Measurements from ENCODE around the gene PRRT1.

PRRT1 gene

DNA sequence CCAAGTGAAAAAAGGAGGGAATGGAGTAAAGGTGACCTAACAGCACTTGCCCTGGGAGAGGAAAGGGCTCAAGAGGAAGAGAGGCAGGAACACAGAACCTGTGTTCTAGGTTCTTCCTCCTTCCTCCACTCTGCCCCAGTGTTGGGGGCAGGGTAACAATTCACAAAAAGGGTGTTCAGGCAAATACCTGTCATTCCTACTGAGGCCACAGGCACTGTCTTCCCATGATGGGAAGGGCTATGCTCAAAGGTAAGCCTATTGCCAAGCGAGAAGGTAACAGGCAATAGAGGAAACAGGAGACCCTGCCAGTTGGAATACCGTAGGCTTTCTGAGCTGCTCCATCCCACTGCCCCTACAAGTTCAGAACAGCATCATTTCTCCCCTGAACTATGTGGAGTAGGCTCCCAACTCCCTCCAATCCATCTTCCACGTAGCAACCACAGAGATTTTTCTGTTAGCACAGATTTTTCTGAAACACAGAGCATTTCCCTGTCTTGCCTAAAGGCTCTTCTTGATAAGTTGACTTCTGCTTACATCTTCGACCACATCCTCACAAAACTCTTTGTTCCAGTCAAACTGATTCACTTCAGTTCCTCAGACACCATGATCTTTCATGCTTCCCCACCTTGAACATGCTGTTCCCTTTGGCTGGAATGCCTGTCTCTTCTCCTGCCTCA lies 21.4 kb upstream of the PRRT1 start:
- DNase-seq, result no peak

DNA sequence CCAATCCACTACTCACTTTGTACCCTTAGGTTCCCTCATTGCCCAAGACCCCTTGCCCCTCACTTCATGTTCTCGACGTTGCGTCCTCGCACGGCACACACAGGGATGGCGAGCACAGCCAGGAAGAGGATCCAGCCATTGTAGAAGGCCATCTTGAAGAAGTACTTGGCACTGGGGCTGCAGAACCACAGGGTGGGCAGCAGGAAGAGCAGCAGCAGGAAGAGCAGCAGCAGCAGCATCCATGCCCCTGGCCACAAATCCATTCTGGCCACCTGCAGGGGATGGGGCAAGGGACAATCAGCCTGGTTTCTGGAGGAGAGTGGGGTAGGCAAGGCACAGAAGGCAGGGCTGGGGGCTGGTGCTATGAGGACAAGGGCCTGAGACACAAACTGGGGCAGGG lies 19.5 kb upstream of the PRRT1 start:
- no peak for DNase-seq

DNA sequence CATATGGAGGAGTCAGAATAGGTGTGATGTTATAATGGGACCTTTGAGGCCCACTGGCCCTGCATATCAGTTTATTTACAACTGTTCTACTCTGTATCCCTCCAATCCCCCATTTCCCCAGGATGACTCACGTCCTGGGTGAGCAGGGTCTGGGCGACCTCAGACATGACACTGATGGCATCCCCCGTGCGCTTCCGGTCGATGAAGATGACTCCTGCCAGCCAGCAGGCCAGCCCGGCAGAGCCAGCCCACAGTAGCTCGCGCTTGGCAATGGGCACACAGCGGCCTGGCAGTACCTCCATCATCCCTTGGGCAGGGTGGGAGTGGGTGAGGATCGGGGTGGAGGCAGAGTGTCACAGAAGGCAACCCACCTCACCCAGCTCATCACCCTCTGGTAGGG lies 18.6 kb upstream of the PRRT1 start:
- DNase-seq, result no peak

DNA sequence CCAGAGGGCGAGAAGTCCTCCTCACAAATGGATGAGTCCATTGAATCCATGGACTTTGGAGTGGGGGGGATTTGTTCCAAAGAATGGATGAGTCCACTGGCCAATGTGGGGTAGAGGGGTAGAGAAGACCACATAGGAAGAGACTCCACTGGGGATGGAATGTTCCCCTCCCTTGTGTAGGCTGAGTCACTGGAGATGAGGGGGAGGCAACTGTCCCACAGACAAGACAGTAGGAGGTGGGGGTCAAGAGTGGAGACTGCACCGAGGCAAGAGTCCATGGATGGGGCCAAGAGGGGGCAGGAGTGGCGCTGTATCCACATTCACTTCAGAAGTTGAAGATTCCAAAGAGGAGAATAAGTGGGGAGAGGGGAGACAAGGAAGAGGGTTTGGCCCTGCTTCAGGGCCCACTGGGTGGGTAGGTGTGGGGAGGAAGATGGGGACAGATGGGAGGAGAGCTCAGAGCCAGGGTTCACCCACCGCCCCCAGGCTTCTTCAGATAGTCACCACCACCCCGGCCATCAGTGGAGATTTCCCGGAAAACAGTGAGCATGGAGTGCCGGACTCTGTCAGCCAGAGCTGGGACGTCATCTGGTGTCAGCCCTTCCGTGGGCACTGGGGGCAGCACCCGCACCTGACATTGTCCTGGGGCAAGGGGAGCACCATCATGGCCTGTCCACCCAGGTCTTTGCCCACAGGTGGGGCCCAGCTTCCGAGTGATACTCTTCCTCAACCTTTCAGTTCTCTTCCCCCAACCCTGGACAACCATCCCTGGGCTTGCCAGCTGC lies 17.3 kb upstream of the PRRT1 start:
- no peak for DNase-seq

DNA sequence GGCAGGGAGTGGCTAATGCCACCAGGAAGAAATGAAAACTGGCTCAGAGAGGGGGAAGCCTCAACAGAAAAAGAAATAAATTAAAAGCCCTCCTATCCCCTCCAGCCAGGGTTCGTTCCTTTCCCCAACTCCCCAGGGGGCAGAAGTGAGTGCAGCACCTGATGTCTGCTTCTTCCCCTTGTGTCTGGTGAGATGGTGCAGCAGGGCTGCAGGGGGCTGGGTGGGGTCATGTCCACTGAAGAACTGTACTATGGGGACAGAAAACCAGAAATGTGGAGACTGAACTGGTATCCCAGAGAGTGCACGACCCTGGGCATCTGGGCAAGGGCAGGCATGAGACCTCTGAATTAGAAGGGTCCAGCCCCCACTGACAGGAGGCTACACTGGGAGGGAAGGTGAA lies 16.6 kb upstream of the PRRT1 start:
- DNase-seq, result no peak

DNA sequence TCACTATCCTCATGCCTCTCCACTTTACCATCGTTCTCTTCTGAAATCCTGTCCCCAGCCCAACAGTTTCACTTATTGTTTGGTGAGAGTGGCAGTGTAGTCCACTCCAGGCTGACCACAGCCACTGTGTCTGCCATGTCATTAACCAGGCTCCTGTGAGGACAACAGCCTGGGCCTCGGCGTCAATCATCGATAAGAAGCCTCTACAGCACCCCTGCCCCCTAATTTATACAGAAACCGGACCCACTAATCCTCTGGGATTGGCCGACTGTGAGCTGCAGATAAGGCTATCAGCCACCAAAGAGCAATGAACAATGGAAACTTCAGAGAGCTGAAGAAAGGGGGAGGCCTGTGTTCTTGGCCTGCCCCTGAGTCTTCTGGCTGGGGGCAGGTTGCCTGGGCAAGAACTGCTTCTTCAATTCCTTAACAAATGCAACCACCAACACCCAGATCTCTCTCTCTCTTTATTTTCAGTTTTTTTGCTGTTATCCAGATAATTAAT lies 16.1 kb upstream of the PRRT1 start:
- DNase-seq, result no peak

DNA sequence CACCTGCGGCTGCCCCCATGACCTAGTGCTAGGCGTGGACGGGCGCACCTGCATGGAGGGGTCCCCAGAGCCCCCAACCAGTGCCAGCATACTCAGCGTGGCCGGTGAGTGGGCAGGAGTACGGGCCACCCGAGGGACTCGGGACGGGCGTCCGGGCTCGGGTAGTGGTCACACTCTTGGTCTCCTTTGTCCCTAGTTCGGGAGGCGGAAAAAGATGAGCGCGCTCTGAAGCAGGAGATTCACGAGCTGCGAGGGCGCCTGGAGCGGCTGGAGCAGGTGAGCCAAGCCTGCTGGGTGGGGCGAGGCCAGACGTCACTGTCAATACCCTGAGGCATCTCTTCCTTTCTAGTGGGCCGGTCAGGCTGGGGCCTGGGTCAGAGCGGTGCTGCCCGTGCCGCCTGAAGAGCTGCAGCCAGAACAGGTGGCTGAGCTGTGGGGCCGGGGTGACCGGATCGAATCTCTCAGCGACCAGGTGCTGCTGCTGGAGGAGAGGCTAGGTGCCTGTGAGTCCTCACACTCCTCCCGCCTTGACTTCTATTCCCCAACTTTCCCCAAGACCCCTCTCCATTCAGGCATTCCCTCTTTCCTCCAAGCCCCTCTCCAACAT lies 15.5 kb upstream of the PRRT1 start:
- DNase-seq, result no peak

DNA sequence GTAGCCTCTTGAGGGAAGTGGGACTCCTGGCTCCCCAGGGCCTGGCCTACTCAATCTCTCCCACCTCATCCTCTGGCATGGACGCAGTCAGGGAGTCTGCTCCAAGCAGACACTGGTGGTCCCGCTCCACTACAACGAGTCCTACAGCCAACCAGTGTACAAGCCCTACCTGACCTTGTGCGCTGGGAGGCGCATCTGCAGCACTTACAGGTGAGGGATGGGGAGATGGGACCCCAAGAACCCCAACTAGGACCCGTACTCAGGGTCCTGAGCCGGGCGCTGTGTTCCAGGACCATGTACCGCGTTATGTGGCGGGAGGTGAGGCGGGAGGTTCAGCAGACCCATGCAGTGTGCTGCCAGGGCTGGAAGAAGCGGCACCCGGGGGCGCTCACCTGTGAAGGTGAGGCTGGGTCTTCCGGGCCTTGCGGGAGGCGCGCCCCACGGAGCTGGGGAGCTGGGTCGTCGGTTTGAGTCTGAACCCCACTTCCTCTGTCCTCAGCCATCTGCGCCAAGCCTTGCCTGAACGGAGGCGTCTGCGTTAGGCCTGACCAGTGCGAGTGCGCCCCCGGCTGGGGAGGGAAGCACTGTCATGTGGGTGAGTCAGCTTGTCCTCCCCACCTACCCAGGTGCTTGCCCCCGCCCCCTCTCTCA lies 14.8 kb upstream of the PRRT1 start:
- no peak for DNase-seq

DNA sequence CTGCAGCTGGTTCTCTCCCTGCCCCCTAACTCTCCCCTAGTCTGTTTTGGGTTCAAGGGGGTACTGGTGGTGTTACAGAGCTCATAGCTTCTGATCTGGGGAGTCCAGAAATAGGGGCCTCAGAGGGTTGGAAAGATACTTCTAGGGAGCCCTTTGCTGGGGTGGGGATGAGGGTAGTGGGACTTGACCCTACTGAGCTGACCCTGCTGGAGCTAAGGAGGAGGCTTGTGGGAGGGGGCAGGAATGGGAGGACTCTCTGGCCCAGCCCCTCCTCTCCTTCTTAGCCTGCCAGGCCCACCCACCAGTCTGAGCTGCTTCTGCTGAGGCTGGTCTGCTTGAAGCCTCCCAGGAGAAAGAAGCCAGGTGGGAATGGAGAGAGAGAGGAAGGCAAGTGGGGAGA lies 12.6 kb upstream of the PRRT1 start, which contains the start of gene EGFL8:
Gene EGFL8, plus strand, starts transcription at position 301 of the 400 bp plus-strand sequence. CDS start 1,571 bp downstream, outside the sequence.
- no peak for DNase-seq

DNA sequence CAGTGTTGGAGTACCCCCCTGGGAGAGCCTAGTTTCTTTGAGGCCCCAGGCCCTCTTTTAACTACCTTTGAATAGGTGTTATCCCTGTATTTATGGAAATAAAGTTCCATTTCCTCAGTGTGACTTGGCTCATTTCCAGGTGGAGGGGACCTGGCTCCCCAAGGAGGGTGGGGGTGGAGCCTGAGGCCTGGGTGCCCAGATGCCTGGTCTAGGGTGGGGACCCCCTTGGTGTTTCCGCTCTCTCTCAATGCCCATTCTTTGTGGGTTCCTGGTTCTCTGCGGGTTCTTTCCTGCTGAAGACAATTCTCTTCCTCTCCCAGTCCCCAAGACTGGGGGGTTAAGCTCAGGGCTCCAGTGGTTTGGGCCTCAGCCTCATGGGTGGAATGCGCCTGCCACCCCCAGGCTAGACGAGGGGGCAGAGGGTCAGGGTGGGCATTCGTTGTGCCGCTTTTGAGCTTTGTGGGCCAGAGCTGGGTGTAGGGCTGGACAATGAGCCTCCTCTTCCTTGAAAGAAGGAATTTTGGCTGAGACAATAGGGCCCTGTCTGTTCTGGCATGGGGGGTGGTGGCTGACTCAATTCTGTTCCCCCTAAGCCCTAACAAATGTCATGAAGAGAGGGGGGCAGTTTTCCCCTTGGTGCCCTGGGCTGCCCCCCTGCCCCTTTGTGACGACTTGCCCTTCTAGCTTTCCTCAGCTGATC lies 12.0 kb upstream of the PRRT1 start:
- no peak for DNase-seq

DNA sequence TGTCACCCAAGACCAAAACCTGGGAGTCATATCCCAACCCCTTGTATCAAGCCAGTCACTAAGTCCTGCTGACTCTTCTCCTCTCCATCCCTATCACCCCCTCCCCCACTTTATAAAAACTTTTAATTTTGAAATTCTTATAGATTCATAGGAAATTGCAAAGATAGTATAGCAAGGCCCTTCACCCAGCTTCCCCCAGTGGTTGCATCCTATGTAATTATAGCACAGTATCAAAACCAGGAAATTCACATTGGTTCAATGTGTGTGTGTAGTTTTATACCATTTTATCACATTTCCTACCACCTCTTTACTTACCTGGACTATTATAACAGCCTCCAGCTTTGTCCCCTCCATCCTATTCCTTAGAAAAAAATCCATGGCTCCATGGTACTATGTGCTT lies 6.3 kb upstream of the PRRT1 start:
- no peak for DNase-seq

DNA sequence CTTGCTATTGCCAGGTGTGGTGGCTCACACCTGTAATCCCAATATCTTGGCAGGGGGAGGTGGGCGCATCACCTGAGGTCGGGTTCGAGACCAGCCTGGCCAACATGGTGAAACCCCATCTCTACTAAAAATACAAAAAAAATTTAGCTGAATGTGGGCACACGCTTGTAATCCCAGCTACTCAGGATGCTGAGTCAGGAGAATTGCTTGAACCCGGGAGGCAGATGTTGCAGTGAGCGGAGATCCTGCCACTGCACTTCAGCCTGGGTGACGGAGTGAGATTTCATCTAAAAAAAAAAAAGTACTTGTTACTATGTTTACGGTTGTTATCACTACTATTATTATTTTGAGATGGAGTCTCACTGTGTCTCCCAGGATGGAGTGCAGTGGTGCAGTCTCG lies 5.2 kb upstream of the PRRT1 start:
- DNase-seq, result no peak

DNA sequence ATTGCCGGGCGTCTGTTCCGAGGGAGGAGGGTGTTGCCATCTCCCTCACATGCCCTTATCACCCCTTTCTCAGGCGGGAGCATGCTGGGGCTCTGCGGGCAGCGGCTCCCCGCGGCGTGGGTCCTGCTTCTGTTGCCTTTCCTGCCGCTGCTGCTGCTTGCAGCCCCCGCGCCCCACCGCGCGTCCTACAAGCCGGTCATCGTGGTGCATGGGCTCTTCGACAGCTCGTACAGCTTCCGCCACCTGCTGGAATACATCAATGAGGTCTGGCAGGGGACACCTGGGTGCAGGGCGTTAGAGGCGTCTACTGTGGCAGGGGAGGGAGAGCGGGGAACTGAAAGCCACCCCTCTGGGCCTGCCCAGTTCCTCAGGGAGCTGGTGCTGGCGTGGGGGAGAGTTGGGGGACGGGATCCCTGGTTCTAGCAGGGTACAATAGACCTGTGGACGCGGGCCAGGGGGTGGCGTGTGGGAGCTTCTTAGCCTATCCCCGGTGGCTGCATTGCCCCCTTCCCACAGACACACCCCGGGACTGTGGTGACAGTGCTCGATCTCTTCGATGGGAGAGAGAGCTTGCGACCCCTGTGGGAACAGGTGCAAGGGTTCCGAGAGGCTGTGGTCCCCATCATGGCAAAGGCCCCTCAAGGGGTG lies 2.9 kb upstream of the PRRT1 start:
- DNase-seq, result peak; percentile 13 to 38 (median 22)

DNA sequence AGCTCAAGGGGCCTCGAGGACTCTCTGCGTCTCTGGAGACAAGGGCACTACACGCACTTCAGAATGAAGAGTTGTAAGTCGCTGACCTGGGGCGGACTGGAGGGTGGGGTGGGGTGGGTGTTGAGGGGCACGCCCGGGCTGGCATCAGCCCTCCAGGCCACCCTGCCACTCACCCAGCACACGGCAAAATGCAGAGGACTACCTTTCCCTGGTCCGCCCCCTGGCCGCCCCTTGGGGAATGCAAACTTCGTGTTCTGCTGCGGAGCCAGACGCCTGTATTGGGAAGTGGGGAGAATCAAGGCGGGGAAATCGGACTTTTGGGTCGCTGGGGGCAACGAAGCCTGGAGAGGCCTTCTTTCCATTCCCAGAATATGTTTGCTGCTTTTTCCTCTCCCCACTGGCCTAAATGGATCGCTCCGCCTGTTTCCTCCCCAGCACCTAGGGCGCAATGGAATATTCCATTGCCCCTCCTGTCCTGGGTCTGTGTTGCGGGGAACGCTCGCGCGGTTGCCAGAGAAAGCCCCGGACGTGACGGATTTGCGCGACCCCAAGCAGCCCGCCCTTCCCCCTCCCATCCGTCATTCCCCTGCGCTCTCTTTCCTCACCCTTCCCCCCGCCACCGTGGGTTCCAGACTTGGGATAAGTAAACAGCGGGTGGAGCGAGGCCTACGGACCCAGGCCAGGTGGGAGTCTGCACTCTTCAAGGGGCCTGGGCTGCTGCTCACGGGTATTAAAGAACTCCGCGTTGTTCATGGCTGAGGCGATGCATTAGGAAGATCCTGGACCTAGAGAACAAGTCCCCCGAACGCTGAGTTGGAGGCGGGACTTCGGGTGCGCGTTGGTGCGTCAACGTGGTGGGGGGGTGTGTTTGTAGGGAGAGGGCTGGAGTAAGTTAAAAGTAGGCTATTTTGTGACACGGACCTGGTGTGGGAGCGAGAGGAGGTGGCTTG lies 2.1 kb upstream of the PRRT1 start, which contains the start of gene PPT2:
Gene PPT2, plus strand, starts transcription at position 578 of the 950 bp plus-strand sequence. CDS start 454 bp downstream, outside the sequence.
- peak; percentile 27 to 56 (median 36) for DNase-seq

DNA sequence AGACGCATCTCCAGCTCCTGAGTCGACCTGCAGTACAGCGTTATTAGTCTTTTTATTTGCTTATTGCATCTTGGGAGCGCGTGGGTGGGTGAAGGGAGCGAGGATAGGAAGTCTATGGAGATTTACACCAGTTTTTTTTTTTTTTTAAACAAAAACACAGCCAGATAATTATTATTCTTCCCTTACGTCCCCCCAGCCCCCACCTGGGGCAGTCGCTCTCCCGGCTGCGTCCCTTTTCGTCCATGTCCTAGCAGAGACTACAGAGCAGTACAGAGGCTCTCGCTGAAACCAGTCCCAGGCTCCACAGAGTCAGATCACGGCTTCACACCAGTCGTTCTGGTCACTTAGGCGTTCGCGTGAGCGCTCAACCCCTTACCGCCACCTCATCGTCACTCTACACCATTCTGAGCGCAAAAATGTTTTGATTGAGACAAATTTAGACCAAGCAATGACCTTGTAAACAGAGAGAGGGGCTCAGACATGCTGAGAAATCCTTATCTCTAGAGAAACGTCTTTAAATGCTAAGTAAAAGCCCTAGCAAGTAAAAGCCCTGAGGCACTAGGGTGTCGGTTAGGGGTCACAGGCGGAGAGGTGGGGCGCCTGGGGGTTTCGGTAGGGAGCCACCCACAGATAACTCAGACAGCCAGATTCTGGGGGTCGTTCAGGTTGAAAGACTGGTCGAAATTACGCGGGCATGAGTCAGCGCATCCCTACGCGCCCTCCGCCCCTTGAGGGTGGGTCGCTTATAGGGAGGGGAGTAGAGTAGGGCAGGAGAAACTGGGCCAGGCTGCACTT lies 1.2 kb upstream of the PRRT1 start:
- DNase-seq, result no peak

DNA sequence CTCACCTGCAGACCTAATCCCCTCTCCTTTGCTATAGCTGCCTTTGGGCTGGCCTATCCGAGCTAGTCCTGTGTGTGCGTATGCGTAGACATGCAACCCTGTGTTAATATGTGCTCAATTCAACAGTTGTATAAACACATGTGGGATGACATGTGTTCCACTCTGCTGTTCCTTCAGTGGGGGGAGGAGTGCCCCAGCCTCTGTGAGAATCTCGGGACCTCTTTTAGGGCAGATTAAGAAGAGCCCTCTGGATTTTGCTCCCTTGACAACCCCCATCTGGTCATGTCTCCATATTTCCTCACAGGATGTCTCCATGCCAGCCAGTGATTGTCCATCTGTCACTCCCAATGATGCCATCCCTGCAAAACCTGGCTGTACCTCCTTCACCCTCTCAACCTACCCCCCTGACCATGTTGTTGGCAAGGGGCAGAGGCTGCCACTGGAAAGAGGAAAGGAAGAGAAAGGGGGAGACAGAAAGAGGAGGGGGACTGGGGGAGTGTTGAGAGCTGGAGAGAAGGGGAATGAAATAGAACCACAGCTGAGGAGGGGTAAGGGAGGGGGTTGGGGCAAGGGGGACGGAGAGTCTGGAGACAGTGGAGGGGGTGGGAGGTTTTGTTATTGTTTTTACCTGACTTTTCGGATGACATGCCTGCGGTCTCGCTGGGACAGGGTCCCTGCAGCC lies 417 bp downstream of the PRRT1 start:
- DNase-seq, result no peak

DNA sequence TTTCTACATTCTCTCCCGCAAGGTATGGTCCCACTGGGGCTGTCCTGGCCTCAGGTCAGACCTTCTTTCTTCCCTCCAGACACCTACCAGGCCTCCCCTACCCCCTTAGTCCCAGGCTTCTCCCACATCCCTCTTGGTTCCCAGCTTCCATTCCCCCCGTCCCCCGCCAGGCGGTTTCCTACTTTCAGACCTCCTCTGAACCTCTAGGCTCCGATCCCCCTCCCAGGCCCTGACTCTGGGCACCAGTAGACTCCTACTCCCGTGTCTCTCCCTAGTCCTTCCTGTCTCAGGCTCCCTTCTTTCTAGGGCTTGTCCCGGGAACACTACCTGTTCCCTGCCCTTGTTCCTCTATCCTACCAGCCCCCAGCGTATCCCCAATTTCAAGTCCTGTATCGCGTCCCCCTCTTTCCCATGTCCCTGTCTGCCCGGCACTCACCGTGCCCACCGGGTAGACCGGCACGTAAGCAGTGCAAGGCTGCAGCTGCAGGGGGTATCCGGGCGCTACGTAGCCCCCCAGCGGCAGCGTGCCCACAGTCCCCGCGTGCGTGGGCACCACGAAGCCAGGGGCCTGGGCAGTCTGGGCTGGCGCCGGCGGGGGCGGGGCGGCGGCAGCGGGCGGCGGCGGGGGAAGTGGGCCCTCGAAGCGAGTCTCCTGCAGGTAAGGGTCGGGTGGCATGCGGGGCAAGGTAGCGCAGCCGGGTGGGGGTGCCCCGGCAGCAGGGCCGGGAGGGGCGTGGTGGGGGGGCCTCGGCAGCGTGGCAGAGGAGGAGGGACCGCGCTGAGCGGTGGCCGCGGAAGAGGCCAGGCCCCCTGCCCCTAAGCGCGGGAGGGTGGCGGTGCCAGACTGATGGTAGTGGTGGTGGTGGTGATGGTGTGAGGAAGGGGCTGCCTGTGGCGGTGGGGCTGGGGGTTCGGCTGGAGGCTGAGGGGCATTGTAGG lies 1.5 kb downstream of the PRRT1 start:
- DNase-seq, result no peak

DNA sequence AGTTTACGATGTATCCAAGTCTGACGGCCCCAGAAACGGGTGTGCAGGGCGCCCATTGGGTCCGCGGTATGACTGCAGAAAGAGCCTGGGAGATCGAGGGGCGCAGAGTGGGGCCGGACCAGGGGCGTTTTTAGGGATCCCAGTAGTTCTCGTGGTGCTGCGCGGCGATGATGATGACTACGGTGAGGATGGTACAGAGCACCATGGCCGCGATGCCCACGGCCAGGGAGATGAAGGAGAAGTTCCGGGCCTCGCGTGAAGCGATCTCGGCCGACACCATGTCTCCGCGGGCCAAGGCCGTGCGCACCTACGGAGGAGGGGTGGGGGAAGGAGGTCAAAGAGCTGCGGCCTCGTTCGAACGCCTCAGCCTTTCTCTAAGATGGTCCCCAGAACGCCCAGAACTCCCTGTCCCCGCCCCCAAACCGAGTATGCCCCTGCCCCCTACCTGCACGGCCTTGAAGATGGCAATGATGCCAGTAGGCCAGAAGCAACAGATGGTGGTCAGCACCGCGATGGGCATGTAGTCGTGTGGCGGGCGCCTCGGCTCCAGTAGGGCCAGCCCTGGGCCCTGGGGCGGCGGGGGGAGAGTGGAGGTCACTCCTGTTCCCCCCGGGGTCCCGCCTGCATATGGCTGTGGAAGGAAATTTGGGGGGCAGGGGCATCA lies 2.5 kb downstream of the PRRT1 start:
- no peak for DNase-seq

Data from activated CD4-positive, CD25-positive, alpha-beta regulatory T cell (primary cell).